Measurements from ENCODE around the gene FRAS1.
"Not testable (repeated sequence)": the region's sequence is repeated elsewhere in the genome, so short reads cannot be mapped to it uniquely, and the experiment has no call there.

The FRAS1 gene

DNA sequence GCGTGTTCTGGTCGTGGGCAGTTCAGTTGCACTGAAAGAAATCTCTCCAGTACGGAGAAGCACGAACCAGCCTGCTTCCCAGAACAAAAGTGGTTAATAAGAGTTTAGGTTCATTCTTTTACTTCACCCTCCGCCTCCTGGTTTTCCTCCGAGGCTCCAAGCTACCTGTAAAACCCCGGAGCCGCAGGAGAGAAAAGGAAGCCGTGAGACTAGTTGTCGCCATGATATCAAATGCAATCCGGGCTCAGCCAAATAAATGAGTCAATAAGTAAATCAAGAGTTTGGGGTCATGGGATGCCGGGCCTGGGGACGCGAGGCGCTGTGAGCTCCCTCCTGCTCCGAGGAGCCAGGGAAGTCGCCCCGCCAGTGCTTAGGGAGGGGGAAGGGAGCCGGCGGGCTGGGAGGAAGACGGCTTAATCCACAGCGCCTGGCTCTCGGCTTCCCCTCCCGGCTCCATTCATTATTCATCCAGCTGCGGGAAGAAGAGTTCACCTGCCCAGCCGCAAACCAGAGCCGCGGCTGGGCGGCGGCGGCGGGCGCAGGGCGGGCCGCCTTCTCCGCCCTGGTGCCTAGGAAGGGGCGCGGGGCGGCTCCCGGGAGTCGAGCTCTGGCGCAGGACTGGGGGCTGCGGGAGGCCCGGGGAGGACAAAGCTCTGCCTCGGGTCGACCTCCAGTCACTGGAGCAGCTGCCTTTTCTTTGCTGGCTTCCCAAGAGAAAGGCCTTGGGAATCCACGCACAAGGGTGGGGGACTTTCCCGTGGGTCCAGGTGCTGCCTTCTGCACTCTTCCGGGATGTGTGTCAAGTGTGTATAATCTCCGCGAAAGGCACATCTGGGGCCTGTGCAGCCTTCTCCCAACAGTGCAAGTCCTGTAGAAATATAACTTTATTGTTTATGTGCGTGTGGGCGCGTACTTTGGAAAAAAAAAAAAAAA, 1.7 kb downstream of the FRAS1 start:
- peak; percentile 42 for DNase-seq

DNA sequence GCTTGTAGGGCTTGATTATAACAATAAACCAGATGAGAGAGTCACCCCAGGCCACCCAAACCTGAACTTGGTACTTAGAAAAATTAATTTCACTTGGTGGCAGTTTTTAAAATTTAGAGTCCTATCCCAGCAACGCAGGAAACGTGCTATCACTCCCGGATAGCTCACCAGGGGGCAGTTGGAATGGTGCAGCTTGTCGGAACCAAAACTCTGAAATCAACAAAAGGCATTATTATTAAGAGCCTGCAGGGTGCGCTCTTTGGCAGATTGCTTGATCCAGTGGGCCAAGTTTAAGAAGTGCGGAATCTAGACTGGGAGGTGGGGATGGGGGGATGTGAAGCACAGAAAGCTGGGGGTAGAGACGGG, 2.4 kb downstream of the FRAS1 start:
- DNase-seq = peak; percentile 68

DNA sequence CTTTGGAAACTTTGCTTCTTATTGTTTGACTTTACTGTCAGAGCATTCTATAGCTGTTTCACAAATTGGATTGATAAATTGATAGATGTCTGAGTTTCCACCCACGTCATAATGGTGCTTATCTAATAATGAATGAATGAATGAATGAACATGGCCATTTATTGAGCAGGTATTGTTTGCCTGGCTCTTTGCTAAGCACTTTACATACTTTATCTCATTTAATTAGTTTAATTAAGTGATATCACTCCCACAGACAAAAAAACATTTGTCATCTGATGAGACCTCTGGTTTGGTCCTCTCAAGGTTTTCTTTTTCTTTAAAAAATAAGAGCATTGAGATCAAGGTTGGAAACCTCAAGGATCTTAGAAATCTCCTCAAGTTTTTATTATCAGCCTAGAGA, 2.8 kb downstream of the FRAS1 start:
- DNase-seq = no peak

DNA sequence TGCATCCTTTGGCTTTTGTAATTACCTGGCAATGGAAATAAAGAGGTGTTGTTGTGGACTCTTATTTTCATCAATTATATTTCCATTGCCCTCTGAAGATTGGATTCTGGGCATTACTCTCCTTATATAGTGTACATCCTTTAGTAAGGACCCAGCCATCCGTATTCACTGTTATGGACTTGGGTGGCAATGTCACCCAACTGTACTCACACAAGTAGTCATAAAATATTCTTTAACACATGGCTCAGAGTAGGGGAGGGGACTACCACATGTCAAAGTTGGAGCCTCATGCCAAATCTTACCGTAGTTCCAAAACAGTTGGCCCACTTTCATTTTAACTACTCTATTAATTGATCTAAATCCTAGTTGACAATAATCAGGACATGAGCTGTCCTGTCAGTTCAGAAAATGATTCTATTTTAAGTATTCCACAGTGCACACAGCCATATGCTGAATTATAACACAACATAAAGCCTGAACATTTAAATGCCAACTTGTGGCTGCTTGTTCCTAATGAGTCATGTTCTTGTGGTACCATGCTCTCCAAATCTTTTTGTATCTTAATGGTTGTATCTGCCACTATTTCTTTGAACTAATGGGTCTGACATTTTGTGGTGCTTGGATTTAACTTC, 4.9 kb downstream of the FRAS1 start:
- DNase-seq = no peak

DNA sequence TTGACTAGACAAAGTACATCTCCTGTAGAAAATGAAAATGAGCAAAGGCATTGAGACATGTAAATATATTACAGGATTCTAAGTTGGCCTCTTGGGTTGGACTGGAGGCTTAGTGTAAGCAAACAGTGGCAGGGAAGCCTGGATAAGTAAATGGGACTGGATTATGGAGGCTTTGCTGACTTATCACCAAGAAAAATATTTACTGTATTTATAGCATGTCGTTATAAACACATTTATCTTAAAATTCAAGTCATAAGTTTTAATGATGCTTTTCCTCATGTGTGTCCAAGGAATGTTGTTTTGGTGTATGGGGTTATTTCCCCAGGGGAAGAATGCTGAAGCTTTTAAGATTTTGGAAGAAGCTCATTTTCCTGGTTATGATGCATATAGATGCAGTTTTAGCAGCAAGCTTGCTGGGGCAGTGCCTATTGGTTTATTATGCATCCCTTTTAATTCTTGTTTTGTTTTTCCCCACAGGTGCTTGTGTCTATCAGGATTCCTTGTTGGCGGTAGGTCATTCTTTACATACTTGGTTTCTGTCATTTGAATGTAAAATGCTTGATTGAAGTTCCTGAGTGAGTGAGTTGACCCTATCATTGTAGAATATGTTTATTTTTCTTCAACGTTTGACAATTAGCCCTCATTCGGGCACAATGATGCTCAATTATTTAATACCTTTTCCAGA, 8.5 kb downstream of the FRAS1 start:
- no peak for DNase-seq

DNA sequence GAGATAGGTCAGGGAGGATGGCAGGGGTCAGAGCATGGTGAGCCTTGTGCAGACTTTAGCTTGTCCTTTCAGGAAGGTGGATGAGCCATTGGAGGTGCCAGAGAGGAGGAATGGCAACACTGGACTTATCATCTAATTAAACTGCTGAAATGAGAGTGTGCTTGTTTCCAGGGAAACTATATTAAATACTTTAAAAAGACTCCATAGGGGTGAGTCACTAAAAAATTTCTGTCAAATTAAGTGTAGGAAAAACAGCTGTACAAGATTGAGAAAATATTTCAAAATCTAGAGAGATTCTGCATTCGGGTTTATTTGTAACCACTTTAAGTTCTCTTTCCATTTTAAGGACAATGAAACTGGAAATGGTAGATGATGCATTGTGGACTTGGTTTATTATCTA, 11.4 kb downstream of the FRAS1 start:
- DNase-seq = no peak

DNA sequence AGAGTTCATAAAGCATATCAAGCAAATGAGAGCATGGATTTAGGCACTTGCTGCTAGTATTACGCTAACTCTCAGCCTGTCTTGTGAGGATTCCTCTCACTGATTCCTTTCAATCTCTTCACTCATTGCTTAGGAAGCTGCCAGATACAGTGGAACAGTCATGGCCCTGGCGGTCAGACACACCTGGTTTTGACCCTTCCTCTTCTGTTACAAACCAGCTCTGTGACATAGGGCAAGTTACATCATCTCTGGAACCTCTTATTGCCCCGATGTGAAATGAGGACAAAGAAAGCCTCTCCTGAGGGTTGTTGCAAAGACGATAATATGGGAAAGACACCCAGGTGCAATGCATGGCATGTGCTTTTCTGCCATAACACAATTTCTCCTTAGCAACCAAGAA, 12.2 kb downstream of the FRAS1 start:
- no peak for DNase-seq

DNA sequence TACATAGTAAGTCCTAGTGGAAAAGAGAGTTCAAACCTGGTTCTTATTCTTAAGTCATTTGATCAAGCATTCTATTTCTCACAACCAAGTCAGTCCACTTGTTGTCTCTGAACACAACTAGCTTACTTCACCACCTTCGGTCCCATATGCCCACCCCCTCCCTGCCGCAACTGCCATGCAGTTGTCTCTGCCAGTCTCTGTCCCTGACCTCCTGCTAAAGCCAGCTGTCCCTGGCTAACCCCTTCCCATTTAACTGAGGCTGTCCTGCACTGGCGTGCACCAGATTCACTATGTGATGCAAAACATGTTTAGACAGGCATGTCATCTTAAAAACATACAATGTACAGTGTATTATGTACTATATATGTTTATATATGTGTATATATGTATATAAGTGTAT, 12.7 kb downstream of the FRAS1 start:
- DNase-seq = no peak

DNA sequence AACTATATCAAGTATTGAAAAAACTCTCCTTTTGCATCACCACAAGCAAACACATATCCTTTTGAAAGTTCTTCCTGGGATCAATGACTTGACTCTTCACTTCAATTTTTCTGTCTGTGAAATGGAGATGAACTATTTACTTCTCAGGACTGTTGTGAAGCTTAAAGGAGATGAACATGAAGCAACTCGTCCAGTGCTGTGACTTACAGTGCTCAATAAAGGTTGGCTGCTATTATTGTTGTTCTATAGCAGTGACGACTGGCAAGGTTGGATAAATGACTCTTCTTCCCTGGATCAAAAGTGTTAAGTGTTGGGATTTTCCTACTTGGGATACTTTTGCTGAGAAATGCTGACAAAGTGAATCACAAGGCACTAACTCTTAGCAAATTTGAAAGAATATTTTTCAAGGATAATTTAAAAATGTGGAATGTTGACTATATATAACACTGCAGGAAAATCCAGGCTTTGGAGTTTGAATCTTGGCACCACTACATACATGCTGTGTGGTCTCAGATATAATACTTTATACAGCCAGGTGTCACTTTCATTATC, 13.7 kb downstream of the FRAS1 start:
- DNase-seq = no peak

DNA sequence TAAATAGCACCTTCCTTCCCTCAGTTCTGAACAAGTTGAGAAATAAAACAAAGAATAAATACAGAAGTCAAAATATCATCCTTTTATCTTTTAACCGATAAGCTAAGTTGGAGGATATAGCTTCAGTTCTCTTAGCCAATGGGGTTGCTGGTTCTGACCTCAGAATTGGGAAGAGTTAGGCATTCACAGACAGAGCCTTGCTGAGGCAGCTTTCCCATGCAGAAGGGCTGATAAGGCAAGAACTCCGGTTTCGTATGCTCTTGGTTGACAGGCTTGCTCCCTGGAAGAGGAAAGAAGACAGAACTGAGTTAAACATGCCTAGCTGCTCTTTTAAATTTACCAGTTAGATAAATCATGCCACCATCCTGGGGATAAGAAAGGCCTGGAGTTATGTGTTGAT, 17.6 kb downstream of the FRAS1 start:
- DNase-seq = no peak

DNA sequence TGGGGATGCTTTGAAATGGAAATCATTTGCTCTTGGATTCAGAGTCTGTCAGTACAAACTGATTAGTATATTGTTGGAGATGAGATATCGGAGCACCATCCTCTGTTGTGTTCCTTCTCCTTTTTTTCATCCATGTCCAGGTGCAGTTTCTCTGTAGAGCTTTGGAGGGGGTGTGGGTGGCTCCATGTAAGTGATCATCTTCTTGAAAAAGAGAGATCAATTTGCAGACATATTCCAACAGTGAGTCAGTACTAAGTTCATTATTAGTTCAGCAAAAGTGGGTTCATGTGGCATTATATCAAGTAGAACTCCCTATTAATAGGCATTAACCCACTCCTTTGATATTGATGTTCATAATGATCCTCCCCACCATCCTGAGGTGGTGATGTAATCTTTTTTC, 18.9 kb downstream of the FRAS1 start:
- DNase-seq = no peak

DNA sequence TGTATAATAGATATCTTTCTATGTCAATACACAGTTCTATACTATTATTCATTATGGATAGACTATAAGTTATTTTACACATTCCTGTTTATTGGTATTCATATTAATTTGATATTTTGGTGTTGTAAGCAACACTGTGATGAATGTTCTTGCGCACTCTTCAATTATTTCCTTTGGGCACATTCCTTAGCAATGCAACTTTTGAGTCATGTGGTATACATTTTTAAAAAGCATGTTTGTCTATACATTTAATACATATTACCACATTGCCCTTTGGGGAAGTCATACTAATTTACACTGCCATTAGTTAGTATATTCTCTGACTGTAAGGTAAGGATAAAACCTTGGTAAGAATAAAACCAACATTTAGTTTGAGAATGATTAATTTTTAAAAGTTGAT, 21.0 kb downstream of the FRAS1 start:
- no peak for DNase-seq

DNA sequence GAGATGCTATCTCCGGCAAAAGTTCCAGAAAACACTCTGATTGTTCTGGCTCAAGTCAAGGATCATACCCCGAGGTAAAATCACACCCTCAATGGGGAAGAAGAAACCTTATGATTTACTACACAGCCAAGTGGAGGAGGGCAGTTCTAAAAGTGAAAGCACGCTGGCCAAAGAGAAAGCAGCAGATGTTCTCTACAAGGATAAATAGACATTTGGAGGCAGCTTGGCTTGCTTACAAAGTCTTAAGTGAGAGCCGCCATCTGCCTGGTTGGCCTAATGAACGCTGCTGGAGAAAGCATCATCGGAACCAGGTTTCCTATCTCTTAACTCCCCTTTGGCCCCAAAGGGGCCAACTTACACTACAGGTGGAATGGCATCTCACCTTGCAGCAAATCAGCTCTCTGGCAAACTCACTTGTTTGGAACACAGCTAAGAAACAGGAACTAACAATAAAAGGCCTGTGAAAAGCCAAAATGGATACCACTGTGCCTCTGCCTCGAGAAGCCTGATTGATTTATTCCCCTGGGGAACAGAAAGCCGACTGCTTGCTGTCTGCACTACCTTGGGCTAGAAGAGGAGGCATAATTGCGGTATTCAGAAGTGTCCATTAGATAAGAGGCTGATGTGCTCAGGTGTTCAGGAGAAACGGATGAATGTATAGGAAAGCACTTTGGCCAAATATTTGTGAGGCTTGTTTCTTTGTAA, 22.8 kb downstream of the FRAS1 start:
- no peak for DNase-seq

DNA sequence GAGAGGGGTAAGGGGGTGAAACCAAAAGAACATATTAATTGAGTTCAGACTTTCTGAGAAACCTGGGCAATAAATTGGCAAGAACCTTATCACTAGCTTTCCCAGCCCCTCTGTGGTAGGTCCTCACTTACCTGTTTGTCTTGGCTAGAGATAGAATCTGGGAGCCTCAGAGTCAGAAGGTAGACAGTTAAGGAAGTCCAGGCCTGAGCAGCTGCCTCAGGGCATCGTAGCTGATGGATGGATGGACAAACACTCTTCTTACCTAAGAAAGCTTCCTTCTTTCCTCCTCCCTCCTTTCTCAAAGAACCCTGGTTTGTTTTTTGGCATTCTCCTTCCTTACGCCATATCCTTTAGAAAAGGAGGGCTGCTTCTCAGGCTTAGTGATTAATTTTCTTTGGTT, 24.4 kb downstream of the FRAS1 start:
- DNase-seq = no peak

DNA sequence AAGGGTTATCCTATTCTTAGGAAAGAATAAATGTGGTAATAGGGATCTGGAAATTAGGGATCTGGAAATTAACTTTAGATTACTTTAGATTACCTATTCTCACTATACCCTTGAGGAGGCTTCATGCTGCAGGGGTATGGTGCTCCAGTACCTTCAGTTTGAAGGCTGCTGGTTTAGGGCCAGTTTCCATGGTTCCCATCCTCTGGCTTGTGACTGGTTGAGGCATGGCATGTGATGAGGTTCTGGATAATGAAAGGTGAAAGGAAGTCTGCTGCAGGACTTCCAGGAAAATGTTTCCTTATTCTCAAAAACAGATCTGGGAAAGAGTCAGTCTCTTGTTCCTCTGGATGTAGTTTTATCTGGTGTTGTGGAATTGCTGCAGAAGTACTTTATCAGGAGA, 25.9 kb downstream of the FRAS1 start:
- no peak for DNase-seq

DNA sequence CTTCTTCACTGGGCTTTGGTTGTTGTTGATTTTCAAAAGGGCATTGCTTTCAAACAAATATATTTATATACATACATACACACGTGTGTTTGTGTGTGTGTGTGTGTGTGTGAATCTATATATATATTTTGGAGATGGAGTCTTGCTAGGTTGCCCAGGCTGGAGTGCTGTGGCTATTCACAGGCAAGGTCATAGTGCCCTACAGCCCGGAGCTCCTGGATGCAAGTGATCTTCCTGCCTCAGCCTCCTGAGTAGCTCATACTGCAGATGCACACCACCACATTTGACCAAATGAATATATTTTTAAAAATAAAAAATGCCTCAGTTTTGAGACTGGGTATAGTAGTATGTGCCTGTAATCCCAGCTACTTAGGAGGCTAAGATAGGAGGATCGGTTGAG, 34.4 kb downstream of the FRAS1 start:
- no peak for DNase-seq

DNA sequence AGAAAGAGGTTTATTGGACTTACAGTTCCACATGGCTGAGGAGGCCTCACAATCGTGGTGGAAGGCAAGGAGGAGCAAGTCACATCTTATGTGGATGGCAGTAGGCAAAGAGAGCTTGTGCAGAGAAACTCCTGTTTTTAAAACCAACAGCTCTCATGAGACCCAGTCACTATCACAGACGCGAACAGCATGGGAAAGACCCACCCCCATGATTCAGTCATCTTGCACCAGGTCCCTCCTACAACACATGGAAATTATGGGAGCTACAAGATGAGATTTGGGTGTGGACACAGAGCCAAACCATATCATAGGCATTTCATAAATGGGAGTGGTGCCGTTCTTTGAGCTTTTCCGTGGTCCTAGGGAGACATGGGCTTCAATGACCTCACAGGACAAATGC, 35.2 kb downstream of the FRAS1 start:
- DNase-seq = not testable (repeated sequence)

DNA sequence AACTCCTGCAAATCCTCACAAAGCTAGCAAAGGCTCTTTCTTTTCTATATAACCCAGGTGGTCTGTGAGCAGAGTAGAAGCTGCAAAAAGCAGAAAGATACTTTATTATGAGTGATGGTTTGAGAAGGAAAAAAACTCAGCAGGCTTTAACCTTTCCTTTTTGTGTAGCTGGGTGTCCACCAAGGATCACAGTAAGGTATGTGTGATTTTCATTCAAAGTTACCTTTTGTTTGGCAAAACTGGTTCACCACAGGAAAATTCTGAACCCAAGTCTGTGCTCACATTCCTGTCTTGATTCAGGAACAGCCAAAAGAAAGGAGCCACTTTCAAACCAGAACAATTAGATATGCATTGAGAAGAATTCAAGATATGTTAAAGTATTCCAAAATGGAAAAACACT, 35.7 kb downstream of the FRAS1 start:
- no peak for DNase-seq

DNA sequence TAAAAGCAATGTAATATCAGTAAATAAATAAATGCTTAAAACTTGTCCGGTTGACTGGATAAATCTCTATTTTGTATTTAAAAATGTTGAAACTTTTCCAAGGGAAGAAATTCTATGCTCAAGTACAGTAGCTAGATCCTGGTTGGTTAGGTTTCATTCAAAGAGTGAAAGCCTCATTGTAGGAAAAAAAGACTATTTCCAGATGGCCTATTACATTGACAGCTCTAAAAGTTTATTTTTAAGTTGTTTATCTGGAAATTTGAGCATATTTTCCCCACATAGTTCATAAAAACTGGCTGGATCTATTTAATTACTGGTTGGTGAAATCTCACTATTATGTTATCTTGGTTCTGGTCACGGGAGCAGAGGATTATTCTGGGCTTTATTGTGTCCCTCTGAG, 38.0 kb downstream of the FRAS1 start:
- DNase-seq = no peak

DNA sequence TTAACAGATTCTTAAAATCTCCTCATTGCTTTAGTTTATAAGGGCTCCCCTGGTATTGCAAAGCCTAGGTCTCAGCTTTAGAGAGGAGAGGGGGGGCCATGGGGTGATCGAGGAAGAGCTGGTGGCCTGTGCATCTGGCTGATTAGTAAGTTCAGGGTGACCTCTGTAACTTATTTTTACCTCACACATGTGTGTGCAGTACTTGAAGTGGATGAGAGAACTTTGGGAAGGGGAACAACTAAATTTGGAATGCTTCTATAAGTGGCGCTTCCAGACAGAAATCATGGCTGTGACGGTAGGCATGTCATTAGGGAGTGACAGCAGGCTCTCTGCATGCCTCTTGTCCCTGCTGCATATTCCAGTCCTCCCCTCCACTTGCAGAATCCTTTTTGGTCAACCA, 41.9 kb downstream of the FRAS1 start:
- DNase-seq = no peak

DNA sequence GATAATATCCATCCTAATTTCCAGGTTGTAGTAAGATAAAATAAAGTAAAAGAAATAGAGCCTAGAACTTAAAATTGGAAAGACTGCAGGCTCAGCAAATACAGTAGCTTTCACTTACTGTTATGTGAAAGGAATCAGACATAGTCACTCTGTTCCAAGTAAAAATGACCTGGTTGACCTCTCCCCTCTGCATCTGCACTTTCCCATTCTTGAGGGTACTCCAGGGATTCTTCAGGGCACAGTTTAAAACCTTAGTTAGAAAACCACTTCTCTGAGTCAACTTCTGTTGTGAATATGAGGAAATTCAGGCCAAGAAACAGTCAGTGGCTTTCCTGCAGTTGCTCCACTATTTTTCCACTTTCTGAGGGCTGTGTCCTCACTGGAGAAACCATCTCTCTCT, 42.9 kb downstream of the FRAS1 start:
- DNase-seq = no peak

DNA sequence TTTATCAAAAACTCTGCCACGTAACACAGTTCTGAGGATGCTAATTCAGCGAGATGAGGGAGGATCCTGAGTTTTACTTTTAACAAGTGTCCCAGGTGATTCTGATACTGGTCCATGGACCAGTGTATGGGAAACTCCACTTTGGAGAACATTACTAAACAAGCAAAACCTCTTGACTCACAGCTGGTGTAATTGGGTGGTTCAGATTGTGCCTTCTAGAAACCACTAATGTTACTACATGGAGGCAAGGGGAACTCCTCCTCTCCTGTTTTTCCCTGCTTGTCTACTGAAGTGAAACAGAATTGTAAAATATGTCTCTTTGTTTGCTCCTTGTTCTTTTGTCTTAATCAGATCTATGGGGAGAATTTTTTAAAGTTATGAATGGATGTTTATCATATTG, 62.6 kb downstream of the FRAS1 start:
- no peak for DNase-seq
